ENCODE data around the gene HENMT1. TPM values are rescaled to one million over a fixed set of nuclear protein-coding genes. Genes with fewer than 3 reads are reported as not detected.
A peak's percentile ranks its signal among the peaks of the same experiment; 100 is the strongest.

HENMT1 gene
- total RNA-seq, 1 experiment from 2014 or later = not detected

DNA sequence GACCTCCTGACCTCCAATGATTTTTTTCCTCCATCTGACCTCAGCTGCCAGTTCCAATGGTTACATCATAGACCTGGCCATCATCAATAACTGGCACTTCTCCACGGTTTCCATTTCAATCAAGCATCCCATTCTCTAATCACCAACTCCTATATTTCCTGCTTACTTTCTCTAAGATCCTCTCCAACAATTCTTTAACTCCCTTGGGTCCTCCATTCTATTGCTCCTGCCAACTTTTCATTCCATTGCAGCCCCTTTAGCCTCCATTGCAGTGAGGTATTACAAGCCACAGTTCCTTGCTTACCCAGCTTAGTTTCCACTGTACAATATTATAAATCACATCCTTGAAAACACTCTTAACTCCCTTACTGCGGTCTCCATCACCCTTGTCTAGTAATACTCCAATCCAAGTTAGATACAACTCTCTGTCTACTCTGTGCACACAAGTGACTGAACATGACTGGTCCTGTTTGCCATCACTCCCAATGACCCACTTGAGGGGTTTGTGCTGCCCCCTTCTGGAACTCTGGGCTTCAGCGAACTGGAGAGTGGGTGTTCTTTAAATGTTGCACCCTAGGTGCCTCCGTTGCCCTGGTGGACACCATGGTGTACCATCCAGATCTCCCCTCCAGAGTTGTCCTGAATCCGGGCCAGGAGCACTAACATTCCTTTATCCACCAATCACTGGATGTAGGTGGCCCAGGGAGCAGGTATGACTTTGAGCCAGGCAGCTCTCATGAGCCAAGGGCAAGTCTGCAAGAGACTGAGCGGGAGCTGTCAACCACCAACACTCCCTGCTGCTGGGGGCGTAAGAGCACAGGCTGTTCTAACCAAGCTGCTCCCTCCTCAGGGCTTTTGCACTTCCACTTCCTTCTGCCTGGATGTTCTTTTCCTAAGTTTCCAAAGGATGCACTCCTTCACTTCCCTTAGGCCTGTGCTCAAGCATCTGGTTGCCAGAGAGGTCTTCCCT is 48.1 kb upstream of the HENMT1 start:
- H3K27me3 ChIP-seq (ENCODE audit: insufficient read depth, low read length) = no peaks in the 10 kb centered on the region
- no peak overlapping the region for H3K9ac ChIP-seq (ENCODE audit: low read length)
- intact Hi-C loops (cut with micrococcal nuclease) = no loop called here
- H3K27ac ChIP-seq (ENCODE audit: low read depth, low read length) = no peak overlapping the region
- peaks cover 5 to 10% of the 10 kb centered on the region in 2 experiments for H3K4me1 ChIP-seq (ENCODE audit: control insufficient read depth in 1 of 2, insufficient read depth in 2 of 2, low read length in 2 of 2)
- H3K36me3 ChIP-seq (ENCODE audit: control insufficient read depth in 1 of 2, insufficient read depth in 2 of 2, low read length in 2 of 2) = no peaks in the 10 kb centered on the region
- H2AFZ ChIP-seq (ENCODE audit: low read depth, low read length, poor library complexity, severe bottlenecking) = no peak overlapping the region
- BruUV-seq (replicated peaks) = no TSS peak
- DNase-seq (ENCODE audit: low read depth, low spot score) (no peak), ATAC-seq (peak; percentile 87)
- H3K4me3 ChIP-seq (replicated peaks in 1 of 2; ENCODE audit: low read depth in 1 of 2, low read length in 2 of 2) = no peak overlapping the region
- no peaks in the 10 kb centered on the region for H3K9me3 ChIP-seq (ENCODE audit: control insufficient read depth in 1 of 2, insufficient read depth in 1 of 2, low read depth in 1 of 2, low read length in 2 of 2)
- H4K20me1 ChIP-seq (ENCODE audit: insufficient read depth) = no peaks in the 10 kb centered on the region
- ChIA-PET RAD21 (ENCODE audit: low non-redundant PET in 1 of 2, low total read pairs in 2 of 2, uncharacterized antibody in 2 of 2, unreplicated experiment in 2 of 2) (no interaction called here), POLR2A (no interaction called here), CTCF (interaction anchor here (0.8 to 1.7 kb wide), 3 partner anchors 9 to 17 kb away, joined by 3 read pairs; partner anchors contain the start of gene PRPF38B)
- TF ChIP-seq JUND (IDR thresholded peaks at IDR 0.05) (no peak), SRF (IDR thresholded peaks at IDR 0.05; ENCODE audit: low read depth) (no peak), ZNF274 (IDR thresholded peaks at IDR 0.05; ENCODE audit: low read depth, low read length) (no peak), EZH2 (IDR thresholded peaks at IDR 0.05) (no peak), SIN3A (IDR thresholded peaks at IDR 0.05; ENCODE audit: low read depth) (no peak), SP1 (IDR thresholded peaks at IDR 0.05; ENCODE audit: low read depth) (no peak), CBX3 (IDR thresholded peaks at IDR 0.05; ENCODE audit: low read depth) (no peak), RAD21 (IDR thresholded peaks at IDR 0.05; ENCODE audit: low read depth) (peak; percentile 35; the same call in 1 of the 2 replicates), CEBPB (IDR thresholded peaks at IDR 0.05; ENCODE audit: low read depth) (no peak), FOSL1 (IDR thresholded peaks at IDR 0.05; ENCODE audit: low read depth) (no peak), CTCF (IDR thresholded peaks at IDR 0.05 in 2 of 3, conservative IDR thresholded peaks at IDR 0.05 in 1 of 3; ENCODE audit: borderline replicate concordance in 1 of 3, insufficient read depth in 1 of 3, low read depth in 2 of 3, low read length in 2 of 3) (peak in 2 of 3 experiments; percentile 42 to 48; a peak in 3 of 6 replicates), ZFX (IDR thresholded peaks at IDR 0.05) (no peak), MAX (IDR thresholded peaks at IDR 0.05) (no peak), ELF1 (IDR thresholded peaks at IDR 0.05; ENCODE audit: borderline replicate concordance, low read depth) (no peak), TCF7L2 (IDR thresholded peaks at IDR 0.05; ENCODE audit: borderline replicate concordance, extremely low read depth, insufficient read depth, insufficient read length) (no peak), EGR1 (IDR thresholded peaks at IDR 0.05; ENCODE audit: low read depth) (no peak)
- TF ChIP-seq, protein P1, sequence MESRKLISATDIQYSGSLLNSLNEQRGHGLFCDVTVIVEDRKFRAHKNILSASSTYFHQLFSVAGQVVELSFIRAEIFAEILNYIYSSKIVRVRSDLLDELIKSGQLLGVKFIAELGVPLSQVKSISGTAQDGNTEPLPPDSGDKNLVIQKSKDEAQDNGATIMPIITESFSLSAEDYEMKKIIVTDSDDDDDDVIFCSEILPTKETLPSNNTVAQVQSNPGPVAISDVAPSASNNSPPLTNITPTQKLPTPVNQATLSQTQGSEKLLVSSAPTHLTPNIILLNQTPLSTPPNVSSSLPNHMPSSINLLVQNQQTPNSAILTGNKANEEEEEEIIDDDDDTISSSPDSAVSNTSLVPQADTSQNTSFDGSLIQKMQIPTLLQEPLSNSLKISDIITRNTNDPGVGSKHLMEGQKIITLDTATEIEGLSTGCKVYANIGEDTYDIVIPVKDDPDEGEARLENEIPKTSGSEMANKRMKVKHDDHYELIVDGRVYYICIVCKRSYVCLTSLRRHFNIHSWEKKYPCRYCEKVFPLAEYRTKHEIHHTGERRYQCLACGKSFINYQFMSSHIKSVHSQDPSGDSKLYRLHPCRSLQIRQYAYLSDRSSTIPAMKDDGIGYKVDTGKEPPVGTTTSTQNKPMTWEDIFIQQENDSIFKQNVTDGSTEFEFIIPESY (IDR thresholded peaks at IDR 0.05; ENCODE audit: extremely low read depth, insufficient replicate concordance, low read length) = no peak
- H3K79me2 ChIP-seq (ENCODE audit: insufficient read depth, low read length) = no peaks in the 10 kb centered on the region
- no peak overlapping the region for H3K4me2 ChIP-seq (ENCODE audit: low read length)
- H3K9me2 ChIP-seq (ENCODE audit: insufficient read depth) = no peaks in the 10 kb centered on the region
